Stimulated activated CD8-positive, alpha-beta memory T cell treated with anti-CD3 and anti-CD28 coated beads, Interleukin-4, amount 100 ng/mL, for 1 hour (primary cell): ENCODE data around the gene MMD2.
"Not testable (repeated sequence)": the region's sequence is repeated elsewhere in the genome, so short reads cannot be mapped to it uniquely, and the experiment has no call there.

Experiments used
- DNase-seq, 2 donors: peaks; one replicate each; pipeline ENCODE4 v3.0.0-alpha.2; 2020; ENCODE audit warnings: low read depth in 2 of 2, low spot score in 1 of 2

Gene MMD2

DNA sequence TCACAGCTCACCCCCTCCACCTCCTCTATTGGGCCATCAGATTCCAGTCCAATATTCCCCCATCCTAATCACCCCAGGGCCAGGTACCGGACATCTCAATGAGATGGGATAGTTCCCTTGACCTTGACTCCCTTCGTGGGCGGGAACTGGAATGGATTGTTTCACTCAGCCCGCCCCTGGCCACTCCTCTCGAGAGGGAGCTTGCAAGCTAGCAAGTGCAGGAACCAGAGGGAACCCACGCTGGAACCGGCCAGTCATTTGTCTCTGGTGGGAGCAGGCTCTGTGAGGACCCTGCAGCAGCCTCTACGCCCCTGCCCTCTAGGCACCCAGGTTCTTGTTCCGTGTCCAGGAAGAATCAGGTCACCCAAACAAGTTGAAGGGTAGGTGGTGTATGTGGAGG, 64.5 kb downstream of the MMD2 start:
- DNase-seq, result no peak

DNA sequence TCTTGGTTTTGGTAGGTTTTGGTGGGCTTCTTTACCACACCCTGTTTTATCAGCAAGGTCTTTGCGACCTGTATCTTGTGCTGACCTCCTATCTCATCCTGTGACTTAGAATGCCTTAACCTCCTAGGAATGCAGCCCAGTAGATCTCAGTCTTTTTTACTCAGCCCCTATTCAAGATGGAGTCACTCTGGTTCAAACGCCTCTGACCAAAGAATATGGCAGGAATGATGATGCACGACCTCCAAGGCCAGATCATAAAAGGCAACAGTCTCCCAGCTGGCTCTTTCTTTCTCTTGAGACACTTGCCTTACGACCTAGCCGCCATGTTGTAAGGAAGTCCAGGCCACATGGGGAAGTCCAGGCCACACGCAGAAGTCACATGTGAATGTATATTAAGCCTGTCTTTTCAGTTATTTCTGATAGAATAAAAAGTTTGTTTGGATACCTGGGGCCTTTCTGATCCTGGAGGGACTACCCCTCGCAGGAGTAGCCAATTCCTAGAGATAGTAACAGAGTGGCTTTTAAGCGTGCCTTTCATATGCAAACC, 65.0 kb downstream of the MMD2 start:
- no peak for DNase-seq

- DNase-seq, result not testable (repeated sequence)
These were observed 65.8 kb downstream of the MMD2 start for GRCh38 chr7:4893188-4893587.

- not testable (repeated sequence) for DNase-seq
These were observed 67.5 kb downstream of the MMD2 start for GRCh38 chr7:4891522-4891921.

- DNase-seq, result no peak
These were observed 69.3 kb downstream of the MMD2 start for GRCh38 chr7:4889682-4890081.

- no peak for DNase-seq
These were observed 70.8 kb downstream of the MMD2 start for GRCh38 chr7:4888161-4888560.

DNA sequence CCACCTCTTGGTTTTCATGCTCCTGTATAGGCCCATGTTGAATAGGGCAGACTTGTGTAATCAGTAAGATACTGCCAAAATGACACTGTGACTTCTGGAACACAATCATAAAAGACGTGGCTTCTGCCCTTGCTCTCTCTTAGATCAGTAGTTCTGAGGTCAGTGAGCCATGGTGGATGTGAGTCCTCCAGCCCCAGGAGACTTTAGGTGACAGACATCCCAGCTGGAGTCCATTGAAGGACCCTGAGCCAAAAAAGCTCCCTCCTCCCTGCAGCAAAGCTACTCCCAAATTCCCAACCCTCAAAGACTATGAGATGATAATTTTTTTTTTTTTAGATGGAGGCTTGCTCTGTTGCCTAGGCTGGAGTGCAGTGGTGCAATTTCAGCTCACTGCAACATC, 72.3 kb downstream of the MMD2 start:
- no peak for DNase-seq

- no peak for DNase-seq
These were observed 73.6 kb downstream of the MMD2 start for GRCh38 chr7:4885317-4885807.

- no peak for DNase-seq
These were observed 74.8 kb downstream of the MMD2 start for GRCh38 chr7:4884164-4884563.

- peak; percentile 59 to 66 for DNase-seq
These were observed 75.4 kb downstream of the MMD2 start, which contains the start of gene RADIL for GRCh38 chr7:4883372-4884144. RADIL (minus strand) TSS chr7:4883716; CDS start chr7:4878139, 5,577 bp downstream.

GRCh38 chr7:4883033-4883371, 76.0 kb downstream of the MMD2 start:
- no peak for DNase-seq

DNA sequence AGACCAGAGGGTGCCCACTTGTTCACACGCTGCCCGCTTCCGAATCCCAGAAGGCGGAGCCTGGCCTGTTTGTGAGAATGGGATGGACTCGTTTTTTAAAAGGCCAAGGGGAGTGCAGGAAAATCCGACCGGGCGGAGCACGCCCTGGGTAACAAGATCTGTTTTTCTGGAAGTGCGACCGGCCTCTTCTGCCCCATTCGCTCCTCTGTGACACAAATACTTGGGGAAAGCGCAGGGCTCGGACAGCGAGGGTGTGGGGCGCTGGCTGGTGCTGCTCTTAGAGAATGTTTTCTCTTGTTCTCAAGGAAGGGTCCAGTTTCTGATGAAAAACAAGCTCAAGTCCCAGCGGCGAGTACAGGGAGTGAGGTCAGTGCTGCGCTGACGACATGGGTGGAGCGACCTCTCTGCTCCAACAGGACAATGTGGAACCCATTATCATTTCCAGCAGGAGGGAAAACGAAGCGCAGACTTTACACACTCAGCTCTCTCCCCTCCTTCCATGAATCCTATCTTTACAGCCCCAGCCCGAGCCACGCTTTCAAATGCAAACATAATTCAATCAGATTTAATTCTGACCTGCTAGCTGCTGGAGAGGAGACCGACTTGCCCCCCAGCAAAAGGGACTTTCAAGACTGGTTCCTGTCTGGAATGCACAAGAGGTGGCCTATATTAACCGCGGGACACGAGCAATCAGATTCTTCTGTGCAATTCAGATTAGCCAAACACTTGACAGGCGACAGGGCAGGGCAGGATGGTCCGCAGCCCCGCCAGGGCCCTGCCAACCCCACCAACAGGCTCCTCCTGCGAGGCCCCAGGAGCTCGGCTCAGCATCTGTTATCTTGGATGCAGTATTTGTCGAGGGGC, 76.6 kb downstream of the MMD2 start:
- no peak for DNase-seq

DNA sequence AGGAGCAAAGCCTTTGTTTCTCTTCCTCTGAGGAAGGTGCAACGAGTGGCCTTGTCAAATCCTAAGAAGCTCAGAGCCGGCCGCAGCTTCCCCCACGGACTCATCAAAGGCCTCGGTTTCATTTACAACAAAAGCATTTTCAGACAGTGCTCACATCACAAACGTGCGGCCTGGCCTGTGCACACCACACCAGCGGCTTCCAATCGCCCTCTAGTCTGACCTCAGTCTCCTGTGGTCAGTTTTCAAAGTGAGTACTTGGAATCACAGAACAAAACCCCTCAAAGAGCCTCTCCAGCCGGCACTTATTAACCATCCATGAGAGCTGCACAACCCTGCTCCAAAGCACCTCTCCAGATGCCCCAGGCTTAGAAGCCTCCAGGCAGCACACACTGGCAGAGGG, 78.8 kb downstream of the MMD2 start:
- DNase-seq, result no peak

- DNase-seq, result no peak
These were observed 79.4 kb downstream of the MMD2 start for GRCh38 chr7:4879396-4880081.

DNA sequence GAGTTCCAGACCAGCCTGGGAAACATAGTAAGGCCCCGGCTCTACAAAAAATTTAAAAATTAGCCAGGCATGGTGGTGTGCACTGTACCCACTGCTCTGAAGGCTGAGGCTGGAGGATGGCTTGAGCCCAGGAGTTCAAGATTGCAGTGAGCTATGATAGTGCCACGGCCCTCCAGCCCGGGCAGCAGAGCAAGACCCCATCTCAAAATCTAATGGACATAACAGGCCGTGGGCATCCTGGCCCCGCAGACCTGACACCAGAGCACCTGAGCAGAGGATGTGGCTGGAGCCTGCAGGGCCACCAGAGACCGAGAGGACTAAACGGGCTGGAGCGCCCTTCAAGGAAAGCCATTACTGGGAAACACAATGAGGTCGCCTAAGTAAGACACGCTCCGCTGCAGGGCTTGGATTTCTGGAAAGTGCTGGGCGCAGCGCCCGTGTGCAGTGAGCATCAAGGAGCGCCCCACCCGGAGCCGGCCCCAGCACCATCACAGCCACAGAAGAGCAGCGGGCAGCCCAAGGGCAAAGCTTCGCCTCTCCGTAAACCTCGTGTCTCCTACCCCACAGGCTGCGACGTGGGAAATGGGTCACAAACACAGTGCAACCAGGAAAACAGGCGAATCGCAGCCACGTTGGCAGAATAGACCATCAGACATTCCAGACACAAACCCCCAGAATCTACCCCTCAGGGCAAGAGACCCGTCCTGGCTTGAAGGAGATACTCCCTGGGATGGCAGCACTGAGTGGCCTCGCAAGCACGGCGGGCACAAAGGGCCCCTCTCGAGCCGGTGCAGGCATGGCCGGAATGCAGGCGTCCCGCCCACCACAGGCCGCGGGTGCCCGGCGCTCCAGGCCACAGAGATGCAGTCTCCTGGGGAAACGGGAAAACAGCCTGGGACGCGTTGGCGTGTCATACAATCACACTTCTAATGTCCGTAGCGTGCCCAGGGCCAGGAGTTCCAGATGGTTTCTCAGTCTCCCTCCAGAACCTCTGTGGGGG, 80.4 kb downstream of the MMD2 start:
- DNase-seq, result no peak

DNA sequence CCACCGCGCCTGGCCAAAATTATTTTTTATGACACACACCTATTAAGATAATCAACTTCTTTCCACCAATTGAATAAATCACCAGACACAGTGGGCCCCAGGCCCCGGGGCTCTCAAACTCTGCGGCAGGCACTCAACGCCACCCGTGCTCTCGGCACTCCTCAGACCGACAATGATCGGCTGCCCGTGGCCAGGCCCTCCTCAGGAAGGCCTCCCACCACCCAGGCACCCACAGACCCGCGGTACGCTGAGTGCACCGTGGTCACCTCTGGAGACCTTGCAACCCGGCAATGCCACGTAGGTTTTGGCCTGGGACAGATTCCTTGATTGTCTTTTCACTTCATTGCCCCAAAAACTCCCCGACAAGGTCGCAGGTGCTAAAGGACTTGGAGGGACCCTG, 82.4 kb downstream of the MMD2 start:
- no peak for DNase-seq

DNA sequence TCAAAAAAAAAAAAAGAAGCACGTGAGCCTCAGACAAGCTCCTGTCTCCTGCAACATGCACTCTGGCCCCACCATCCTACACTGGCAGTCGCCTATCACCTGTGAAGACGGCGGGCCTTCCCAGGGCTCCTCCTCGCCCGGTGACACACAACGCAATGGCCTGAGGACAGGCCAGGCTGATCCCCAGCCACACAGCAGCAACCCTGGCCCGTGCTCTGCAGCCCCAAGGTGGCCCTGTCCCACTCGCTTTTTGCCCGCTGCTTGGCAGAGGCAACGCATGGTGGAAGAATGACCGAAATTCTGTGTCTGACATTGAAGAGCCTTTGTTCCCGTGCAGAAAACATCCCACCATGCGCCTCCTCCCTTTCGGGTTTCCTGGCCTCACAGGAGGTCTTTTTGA, 83.6 kb downstream of the MMD2 start:
- DNase-seq, result no peak

DNA sequence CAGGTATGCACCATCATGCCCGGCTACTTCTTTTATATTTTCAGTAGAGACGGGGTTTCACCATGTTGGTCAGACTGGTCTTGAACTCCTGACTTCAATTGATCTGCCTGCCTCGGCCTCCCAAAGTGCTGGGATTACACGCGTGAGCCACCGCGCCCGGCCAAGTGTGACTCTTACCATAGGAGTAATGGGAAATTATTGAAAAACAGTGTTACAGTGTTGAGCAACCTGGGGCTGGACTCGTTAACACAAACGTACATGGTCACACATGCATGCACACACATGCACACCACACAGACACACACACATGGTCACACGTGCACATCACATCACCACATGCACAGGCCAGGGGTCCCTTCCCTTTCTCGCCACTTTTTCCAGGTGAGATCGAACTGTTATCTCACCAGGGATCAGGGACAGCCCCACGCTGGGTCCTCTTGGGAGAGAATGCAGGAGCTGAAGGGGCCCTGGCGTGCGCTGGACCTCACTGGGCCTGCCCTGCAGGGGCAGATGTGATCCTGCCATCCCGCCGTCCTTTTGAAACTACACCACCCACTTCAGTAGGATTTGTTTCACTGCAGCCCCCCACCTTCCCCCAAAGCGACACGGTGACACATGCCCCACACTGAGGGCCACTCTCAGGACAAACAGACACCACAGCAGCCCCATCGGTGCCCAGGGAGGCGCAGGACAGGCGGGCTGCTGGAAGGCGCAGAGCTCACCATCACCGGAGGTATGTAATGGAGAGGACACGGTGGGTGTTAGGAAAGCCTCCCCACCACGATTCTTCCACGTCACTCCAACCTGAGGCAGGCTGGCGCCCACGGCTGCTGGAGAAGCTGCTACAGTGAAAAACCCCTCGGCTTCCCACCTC, 85.7 kb downstream of the MMD2 start:
- no peak for DNase-seq
